ENCODE data around the gene KIDINS220.

KIDINS220 gene

GRCh38 chr2:8860239-8860638 lies 22.8 kb upstream of the KIDINS220 start:
- no peaks in the 10 kb centered on the region for H3K9me3 Mint-ChIP-seq
- no peak overlapping the region for H3K27ac Mint-ChIP-seq
- H3K4me1 Mint-ChIP-seq = no peaks in the 10 kb centered on the region
- H3K27me3 Mint-ChIP-seq = no peaks in the 10 kb centered on the region
- no peak overlapping the region for H3K4me3 Mint-ChIP-seq
- H3K36me3 Mint-ChIP-seq = no peaks in the 10 kb centered on the region

- H3K27me3 Mint-ChIP-seq = peaks cover 2% of the 10 kb centered on the region
- H3K36me3 Mint-ChIP-seq = no peaks in the 10 kb centered on the region
- no peak overlapping the region for H3K27ac Mint-ChIP-seq
- H3K4me1 Mint-ChIP-seq = no peaks in the 10 kb centered on the region
- H3K4me3 Mint-ChIP-seq = no peak overlapping the region
- H3K9me3 Mint-ChIP-seq = no peaks in the 10 kb centered on the region
Observed at GRCh38 chr2:8858910-8859309, 21.5 kb upstream of the KIDINS220 start.

GRCh38 chr2:8858264-8858663 lies 20.9 kb upstream of the KIDINS220 start:
- Mint-ChIP-seq H3K9me3 (no peaks in the 10 kb centered on the region), H3K27me3 (peaks cover 2% of the 10 kb centered on the region), H3K4me3 (no peak overlapping the region), H3K27ac (no peak overlapping the region), H3K36me3 (no peaks in the 10 kb centered on the region), H3K4me1 (no peaks in the 10 kb centered on the region)

- Mint-ChIP-seq H3K36me3 (no peaks in the 10 kb centered on the region), H3K27me3 (peaks cover 2% of the 10 kb centered on the region), H3K9me3 (no peaks in the 10 kb centered on the region), H3K27ac (no peak overlapping the region), H3K4me3 (no peak overlapping the region), H3K4me1 (no peaks in the 10 kb centered on the region)
Observed at GRCh38 chr2:8857709-8858108, 20.3 kb upstream of the KIDINS220 start.

GRCh38 chr2:8856176-8856575 lies 18.8 kb upstream of the KIDINS220 start:
- peaks cover 2% of the 10 kb centered on the region for H3K27me3 Mint-ChIP-seq
- H3K4me3 Mint-ChIP-seq = no peak overlapping the region
- H3K9me3 Mint-ChIP-seq = no peaks in the 10 kb centered on the region
- H3K27ac Mint-ChIP-seq = no peak overlapping the region
- no peaks in the 10 kb centered on the region for H3K4me1 Mint-ChIP-seq
- H3K36me3 Mint-ChIP-seq = no peaks in the 10 kb centered on the region

GRCh38 chr2:8855010-8855409 lies 17.6 kb upstream of the KIDINS220 start:
- Mint-ChIP-seq H3K27me3 (peaks cover 2% of the 10 kb centered on the region), H3K4me3 (no peak overlapping the region)

GRCh38 chr2:8853426-8853825 lies 16.0 kb upstream of the KIDINS220 start:
- H3K9me3 Mint-ChIP-seq = no peaks in the 10 kb centered on the region

More at GRCh38 chr2:8855010-8855409, 17.6 kb upstream of the KIDINS220 start:
- H3K27ac Mint-ChIP-seq = no peak overlapping the region
- H3K36me3 Mint-ChIP-seq = no peaks in the 10 kb centered on the region
- H3K9me3 Mint-ChIP-seq = no peaks in the 10 kb centered on the region
- H3K4me1 Mint-ChIP-seq = no peaks in the 10 kb centered on the region

GRCh38 chr2:8851811-8852560 lies 14.6 kb upstream of the KIDINS220 start:
- H3K4me1 Mint-ChIP-seq = no peaks in the 10 kb centered on the region
- peaks cover 2% of the 10 kb centered on the region for H3K27me3 Mint-ChIP-seq
- no peak overlapping the region for H3K4me3 Mint-ChIP-seq
- no peaks in the 10 kb centered on the region for H3K36me3 Mint-ChIP-seq
- H3K9me3 Mint-ChIP-seq = no peaks in the 10 kb centered on the region
- peak overlapping the region; percentile 1 for H3K27ac Mint-ChIP-seq

More at GRCh38 chr2:8853426-8853825, 16.0 kb upstream of the KIDINS220 start:
- peaks cover 2% of the 10 kb centered on the region for H3K27me3 Mint-ChIP-seq
- H3K36me3 Mint-ChIP-seq = no peaks in the 10 kb centered on the region
- no peak overlapping the region for H3K4me3 Mint-ChIP-seq
- no peaks in the 10 kb centered on the region for H3K4me1 Mint-ChIP-seq
- no peak overlapping the region for H3K27ac Mint-ChIP-seq

GRCh38 chr2:8850845-8851487 lies 13.6 kb upstream of the KIDINS220 start:
- no peak overlapping the region for H3K4me3 Mint-ChIP-seq
- H3K27ac Mint-ChIP-seq = no peak overlapping the region
- H3K4me1 Mint-ChIP-seq = no peaks in the 10 kb centered on the region
- no peaks in the 10 kb centered on the region for H3K36me3 Mint-ChIP-seq
- H3K9me3 Mint-ChIP-seq = no peaks in the 10 kb centered on the region
- peaks cover 4% of the 10 kb centered on the region for H3K27me3 Mint-ChIP-seq

GRCh38 chr2:8849327-8849726 lies 11.9 kb upstream of the KIDINS220 start:
- Mint-ChIP-seq H3K4me3 (no peak overlapping the region), H3K27ac (no peak overlapping the region), H3K4me1 (no peaks in the 10 kb centered on the region), H3K36me3 (no peaks in the 10 kb centered on the region), H3K27me3 (peaks cover 11% of the 10 kb centered on the region), H3K9me3 (no peaks in the 10 kb centered on the region)

GRCh38 chr2:8848328-8849100 lies 11.1 kb upstream of the KIDINS220 start:
- Mint-ChIP-seq H3K9me3 (no peaks in the 10 kb centered on the region), H3K36me3 (no peaks in the 10 kb centered on the region), H3K4me3 (no peak overlapping the region), H3K27me3 (peaks cover 11% of the 10 kb centered on the region), H3K27ac (no peak overlapping the region), H3K4me1 (no peaks in the 10 kb centered on the region)

GRCh38 chr2:8847400-8847799 lies 10.0 kb upstream of the KIDINS220 start:
- Mint-ChIP-seq H3K4me1 (no peaks in the 10 kb centered on the region), H3K27me3 (peaks cover 11% of the 10 kb centered on the region), H3K4me3 (no peak overlapping the region), H3K9me3 (no peaks in the 10 kb centered on the region), H3K36me3 (no peaks in the 10 kb centered on the region), H3K27ac (no peak overlapping the region)

GRCh38 chr2:8841932-8842331 lies 4.5 kb upstream of the KIDINS220 start:
- Mint-ChIP-seq H3K27me3 (peaks cover 11% of the 10 kb centered on the region), H3K4me1 (peaks cover 11% of the 10 kb centered on the region), H3K27ac (no peak overlapping the region), H3K9me3 (no peaks in the 10 kb centered on the region), H3K4me3 (no peak overlapping the region), H3K36me3 (peaks cover 2% of the 10 kb centered on the region)

- Mint-ChIP-seq H3K36me3 (peaks cover 2% of the 10 kb centered on the region), H3K27me3 (peaks cover 7% of the 10 kb centered on the region), H3K9me3 (no peaks in the 10 kb centered on the region), H3K27ac (no peak overlapping the region), H3K4me3 (no peak overlapping the region), H3K4me1 (peaks cover 21% of the 10 kb centered on the region)
Observed at GRCh38 chr2:8840475-8841091, 3.2 kb upstream of the KIDINS220 start.

GRCh38 chr2:8839189-8839965 lies 2.0 kb upstream of the KIDINS220 start:
- H3K4me3 Mint-ChIP-seq = no peak overlapping the region
- no peaks in the 10 kb centered on the region for H3K27me3 Mint-ChIP-seq
- peaks cover 2% of the 10 kb centered on the region for H3K36me3 Mint-ChIP-seq

More at GRCh38 chr2:8839189-8839965, 2.0 kb upstream of the KIDINS220 start:
- Mint-ChIP-seq H3K27ac (no peak overlapping the region), H3K9me3 (no peaks in the 10 kb centered on the region), H3K4me1 (peaks cover 33% of the 10 kb centered on the region)
